ENCODE data around the gene BUB3.

Gene BUB3

DNA sequence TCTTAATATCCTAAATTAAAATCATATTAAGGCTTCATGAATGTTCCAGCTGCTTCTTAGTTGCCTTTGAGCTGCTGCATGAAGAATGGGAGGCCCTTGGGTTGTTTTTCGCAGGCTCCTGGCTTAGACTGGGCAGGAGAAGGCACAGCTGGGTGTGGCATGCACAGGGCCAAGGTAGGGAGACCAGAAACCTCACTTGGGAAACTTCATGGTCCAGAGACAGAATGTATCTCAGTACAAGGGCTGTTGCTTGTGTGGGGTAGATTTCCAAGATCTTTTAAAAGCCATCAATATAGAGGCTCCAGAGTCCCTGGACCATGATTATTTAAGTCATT lies 49.9 kb downstream of the BUB3 start:
- no peak for DNase-seq (ENCODE audit: low spot score)

DNA sequence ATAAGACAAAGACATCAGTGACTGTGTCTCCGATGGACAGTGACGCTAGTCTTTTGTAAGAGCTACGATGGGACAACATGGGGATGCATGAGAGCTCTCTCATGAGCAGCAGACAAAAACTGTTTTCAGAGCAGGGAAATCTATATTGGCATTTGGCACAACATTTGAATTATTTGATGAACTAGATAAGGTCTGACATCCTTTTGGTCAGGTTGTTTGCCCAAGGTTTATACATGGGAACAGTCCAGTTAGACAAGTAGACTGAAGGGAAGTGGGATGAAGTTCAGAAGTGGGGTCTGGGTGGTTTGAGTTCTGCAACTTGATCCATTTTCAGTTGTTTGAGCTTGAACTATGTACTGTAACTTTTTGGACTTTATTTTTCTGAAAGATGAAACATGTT lies 50.8 kb downstream of the BUB3 start:
- DNase-seq (ENCODE audit: low spot score): no peak

DNA sequence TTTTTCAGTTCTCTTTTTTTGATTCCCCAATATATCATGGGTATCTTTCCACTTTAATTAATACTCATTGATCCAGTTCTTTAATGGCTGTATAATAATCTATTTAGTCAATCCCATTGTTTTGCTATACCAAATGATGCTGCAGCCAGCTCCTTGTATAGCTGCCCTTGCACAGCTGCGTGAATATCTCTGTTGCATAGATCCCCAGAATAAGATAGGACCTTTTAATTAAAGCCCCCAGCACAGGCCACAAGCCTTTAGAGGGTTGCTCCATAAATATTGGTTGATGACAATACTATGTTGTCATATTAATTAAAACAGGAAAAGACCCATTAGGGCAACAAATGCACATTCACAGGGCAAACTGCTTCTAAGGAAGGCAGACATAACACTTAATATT lies 57.9 kb downstream of the BUB3 start:
- DNase-seq (ENCODE audit: low spot score): no peak

DNA sequence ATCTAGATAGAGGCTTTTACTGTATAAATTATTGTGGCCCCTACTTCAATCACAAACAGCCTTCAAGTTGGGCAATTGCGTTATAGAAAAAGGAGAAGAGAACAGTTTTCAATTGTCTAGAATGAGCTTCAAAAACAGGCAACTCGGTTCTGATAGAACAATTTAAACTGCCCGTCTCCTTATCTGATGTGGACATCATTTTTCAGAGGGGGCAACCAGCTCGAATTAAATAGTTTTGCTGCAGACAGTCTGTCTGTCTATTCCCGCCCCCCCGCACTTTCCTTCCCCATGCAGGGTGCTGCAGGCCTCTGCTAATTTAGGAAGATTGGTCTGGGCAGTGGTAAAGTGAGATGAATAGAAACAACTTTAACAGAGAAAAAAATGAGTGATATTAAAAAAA lies 58.4 kb downstream of the BUB3 start:
- no peak for DNase-seq (ENCODE audit: low spot score)

DNA sequence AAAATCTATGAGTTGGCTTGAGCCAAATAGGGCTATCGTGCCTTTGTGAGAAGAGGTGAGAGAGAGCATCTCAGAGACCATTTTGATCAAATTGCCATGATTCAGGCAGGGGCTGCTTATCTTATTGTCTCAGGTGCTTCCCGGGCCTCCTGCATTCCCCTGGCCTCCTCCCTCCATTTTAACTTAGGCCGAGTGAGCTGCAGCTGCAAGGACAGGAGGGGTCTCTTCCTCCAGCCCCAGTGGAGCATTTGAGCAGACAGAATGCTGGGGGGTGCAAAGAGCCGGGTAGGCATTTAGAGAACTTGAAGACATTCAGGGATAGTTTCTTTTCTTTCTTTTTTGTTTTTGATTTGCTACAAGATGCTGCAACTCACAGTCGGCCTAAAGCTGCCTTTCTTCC lies 59.0 kb downstream of the BUB3 start:
- DNase-seq (ENCODE audit: low spot score): no peak
